Hematopoietic multipotent progenitor cell treated with erythropoietin and hydrocortisone succinate and interleukin-3 and kit ligand, for 4 days (in vitro differentiated cells): ENCODE results near the gene ARID5B.
"Not testable (repeated sequence)": the region's sequence is repeated elsewhere in the genome, so short reads cannot be mapped to it uniquely, and the experiment has no call there.

Experiments used
- DNase-seq: peaks from one replicate; pipeline ENCODE4 v3.0.0-alpha.2; 2015

Gene ARID5B

GRCh38 chr10:62017491-62017870, 116.0 kb downstream of the ARID5B start:
- DNase-seq: no peak

- no peak for DNase-seq
Observed at GRCh38 chr10:62018131-62018911, 116.8 kb downstream of the ARID5B start.

GRCh38 chr10:62019013-62019684, 117.7 kb downstream of the ARID5B start:
- DNase-seq: no peak

- DNase-seq: no peak
Observed at GRCh38 chr10:62019685-62020359, 118.3 kb downstream of the ARID5B start.

GRCh38 chr10:62021128-62021665, 119.7 kb downstream of the ARID5B start:
- no peak for DNase-seq

GRCh38 chr10:62021978-62022802, 120.7 kb downstream of the ARID5B start:
- DNase-seq: no peak

- DNase-seq: no peak
Observed at GRCh38 chr10:62022830-62023229, 121.3 kb downstream of the ARID5B start.

GRCh38 chr10:62023329-62023728, 121.8 kb downstream of the ARID5B start:
- peak; percentile 31 for DNase-seq

GRCh38 chr10:62024026-62024701, 122.7 kb downstream of the ARID5B start:
- DNase-seq: peak; percentile 35

- no peak for DNase-seq
Observed at GRCh38 chr10:62025134-62025794, 123.8 kb downstream of the ARID5B start.

GRCh38 chr10:62025901-62026879, 124.7 kb downstream of the ARID5B start:
- no peak for DNase-seq

GRCh38 chr10:62027841-62028501, 126.5 kb downstream of the ARID5B start:
- DNase-seq: no peak

GRCh38 chr10:62028502-62028842, 127.0 kb downstream of the ARID5B start:
- not testable (repeated sequence) for DNase-seq

- no peak for DNase-seq
Observed at GRCh38 chr10:62029401-62029800, 127.9 kb downstream of the ARID5B start.

- no peak for DNase-seq
Observed at GRCh38 chr10:62031507-62031906, 130.0 kb downstream of the ARID5B start.

GRCh38 chr10:62033125-62033524, 131.6 kb downstream of the ARID5B start:
- no peak for DNase-seq

- DNase-seq: no peak
Observed at GRCh38 chr10:62034096-62034640, 132.7 kb downstream of the ARID5B start.

GRCh38 chr10:62036186-62037081, 134.9 kb downstream of the ARID5B start:
- no peak for DNase-seq
